Tibial nerve (tissue), 3 donors: ENCODE results near the gene NTNG1.

Experiments used
- POLR2A ChIP-seq, 2 donors: fragments of 450-650 bp; IDR thresholded peaks; one replicate each; pipeline ENCODE4 v1.6.1; 2017; ENCODE audit warnings: antibody characterized with exemption in 2 of 2, mild to moderate bottlenecking in 2 of 2, moderate library complexity in 2 of 2
- TF ChIP-seq, protein P1 (sequence below), 5 experiments: fragments of 200-600 bp in 3 of 5; fragments of 450-650 bp in 2 of 5; sonication (generic) in 3 of 5; IDR thresholded peaks; one replicate each; pipeline ENCODE4 v1.5.1; 2016 to 2019; ENCODE audit warnings: antibody characterized with exemption in 5 of 5, mild to moderate bottlenecking in 3 of 5, moderate library complexity in 2 of 5

DNA sequence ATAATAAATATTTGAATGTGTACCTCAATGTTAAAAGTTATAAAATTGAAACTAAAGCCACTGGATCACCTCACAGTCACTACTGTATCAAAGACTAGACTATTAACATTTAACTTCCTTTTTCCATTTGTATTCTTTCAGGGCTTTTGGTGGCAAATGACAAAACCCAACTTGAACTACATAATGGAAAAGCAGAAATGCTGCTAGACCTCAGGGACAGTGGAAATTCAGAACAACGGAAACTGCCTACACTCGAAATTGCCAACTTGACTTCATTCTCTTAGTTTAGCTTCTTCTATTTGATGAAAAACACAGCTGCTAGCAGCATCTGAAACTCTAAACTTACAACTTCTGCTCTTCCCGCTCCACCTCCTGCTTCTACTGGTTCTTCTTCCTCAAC lies 34.9 kb upstream of the NTNG1 start:
- TF ChIP-seq, protein P1, sequence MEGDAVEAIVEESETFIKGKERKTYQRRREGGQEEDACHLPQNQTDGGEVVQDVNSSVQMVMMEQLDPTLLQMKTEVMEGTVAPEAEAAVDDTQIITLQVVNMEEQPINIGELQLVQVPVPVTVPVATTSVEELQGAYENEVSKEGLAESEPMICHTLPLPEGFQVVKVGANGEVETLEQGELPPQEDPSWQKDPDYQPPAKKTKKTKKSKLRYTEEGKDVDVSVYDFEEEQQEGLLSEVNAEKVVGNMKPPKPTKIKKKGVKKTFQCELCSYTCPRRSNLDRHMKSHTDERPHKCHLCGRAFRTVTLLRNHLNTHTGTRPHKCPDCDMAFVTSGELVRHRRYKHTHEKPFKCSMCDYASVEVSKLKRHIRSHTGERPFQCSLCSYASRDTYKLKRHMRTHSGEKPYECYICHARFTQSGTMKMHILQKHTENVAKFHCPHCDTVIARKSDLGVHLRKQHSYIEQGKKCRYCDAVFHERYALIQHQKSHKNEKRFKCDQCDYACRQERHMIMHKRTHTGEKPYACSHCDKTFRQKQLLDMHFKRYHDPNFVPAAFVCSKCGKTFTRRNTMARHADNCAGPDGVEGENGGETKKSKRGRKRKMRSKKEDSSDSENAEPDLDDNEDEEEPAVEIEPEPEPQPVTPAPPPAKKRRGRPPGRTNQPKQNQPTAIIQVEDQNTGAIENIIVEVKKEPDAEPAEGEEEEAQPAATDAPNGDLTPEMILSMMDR (IDR thresholded peaks at IDR 0.05), result no peak
- TF ChIP-seq POLR2A (IDR thresholded peaks at IDR 0.05), result no peak
